Neuronal stem cell (in vitro differentiated cells): Measurements from ENCODE around the gene CCNG1.
A peak's percentile ranks its signal among the peaks of the same experiment; 100 is the strongest.

Source experiments
- DNase-seq: peaks from one replicate; pipeline ENCODE4 v3.0.0-alpha.2; 2013; ENCODE audit warnings: low spot score
- H2AFZ ChIP-seq: one replicate; pipeline ENCODE4 v1.6.1; 2013; ENCODE audit warnings: mild to moderate bottlenecking, low read length, inconsistent platforms
- H2AK5ac ChIP-seq: 2 replicates; pipeline ENCODE4 v1.6.1; 2013; ENCODE audit warnings: low read depth, mild to moderate bottlenecking, inconsistent platforms, low read length, moderate library complexity, mixed read lengths
- H2BK120ac ChIP-seq: 2 replicates; pipeline ENCODE4 v1.6.1; 2013; ENCODE audit warnings: low read depth, mild to moderate bottlenecking, inconsistent platforms, low read length, moderate library complexity, mixed read lengths
- H2BK12ac ChIP-seq: one replicate; pipeline ENCODE4 v1.6.1; 2013; ENCODE audit warnings: low read length, inconsistent platforms
- H2BK15ac ChIP-seq: 2 replicates; pipeline ENCODE4 v1.6.1; 2013; ENCODE audit warnings: mild to moderate bottlenecking, low read length, inconsistent platforms, mixed read lengths
- H2BK5ac ChIP-seq: one replicate; pipeline ENCODE4 v1.6.1; 2013; ENCODE audit warnings: inconsistent platforms, mild to moderate bottlenecking, low read length, moderate library complexity
- H3K14ac ChIP-seq: one replicate; pipeline ENCODE4 v1.6.1; 2013; ENCODE audit warnings: low read length, inconsistent platforms
- H3K18ac ChIP-seq: 2 replicates; pipeline ENCODE4 v1.6.1; 2013; ENCODE audit warnings: low read length, inconsistent platforms
- H3K23ac ChIP-seq: 2 replicates; pipeline ENCODE4 v1.6.1; 2013; ENCODE audit warnings: low read depth, mild to moderate bottlenecking, mixed read lengths, low read length, inconsistent platforms; ENCODE audit not compliant: poor library complexity
- H3K27ac ChIP-seq: replicated peaks from 3 replicates; pipeline ENCODE4 v1.5.1; 2013; ENCODE audit warnings: low read length, inconsistent platforms
- H3K27me3 ChIP-seq, 3 experiments: 2 replicates each; pipeline ENCODE4 v1.6.1; 2013; ENCODE audit warnings: low read length in 3 of 3, mild to moderate bottlenecking in 2 of 3, inconsistent platforms in 1 of 3, low read depth in 1 of 3, mixed read lengths in 1 of 3, moderate library complexity in 1 of 3; ENCODE audit not compliant: control insufficient read depth in 3 of 3, insufficient read depth in 3 of 3
- H3K36me3 ChIP-seq, 2 donors: replicated peaks in 1 of 2; 2 replicates each; pipeline ENCODE4 v1.6.1; 2013; ENCODE audit warnings: low read length in 2 of 2; ENCODE audit not compliant: control insufficient read depth in 2 of 2, insufficient read depth in 2 of 2
- H3K4ac ChIP-seq: 2 replicates; pipeline ENCODE4 v1.6.1; 2013; ENCODE audit warnings: inconsistent platforms, mild to moderate bottlenecking, low read length, moderate library complexity
- H3K4me1 ChIP-seq, 2 donors: 1 replicate in 1 of 2; 2 replicates in 1 of 2; pipeline ENCODE4 v1.6.1; 2013; ENCODE audit warnings: low read length in 2 of 2, low read depth in 1 of 2; ENCODE audit not compliant: control insufficient read depth in 2 of 2, insufficient read depth in 1 of 2
- H3K4me2 ChIP-seq: one replicate; pipeline ENCODE4 v1.6.1; 2013; ENCODE audit warnings: mild to moderate bottlenecking, low read length, inconsistent platforms; ENCODE audit not compliant: insufficient read depth, poor library complexity, severe bottlenecking
- H3K4me3 ChIP-seq, 2 donors: 2 replicates each; pipeline ENCODE4 v1.5.1; 2013; ENCODE audit warnings: low read length in 2 of 2, mild to moderate bottlenecking in 2 of 2, inconsistent platforms in 1 of 2, moderate library complexity in 1 of 2
- H3K79me1 ChIP-seq: one replicate; pipeline ENCODE4 v1.6.1; 2013; ENCODE audit warnings: low read depth, mild to moderate bottlenecking, inconsistent platforms, low read length, moderate library complexity
- H3K9ac ChIP-seq: one replicate; pipeline ENCODE4 v1.6.1; 2013; ENCODE audit warnings: mild to moderate bottlenecking, low read depth, low read length, inconsistent platforms; ENCODE audit not compliant: poor library complexity
- H3K9me3 ChIP-seq, 2 donors: replicated peaks in 1 of 2; 2 replicates each; pipeline versions ENCODE3 to v1.6.1; 2013; ENCODE audit warnings: low read length in 2 of 2, mild to moderate bottlenecking in 2 of 2, inconsistent platforms in 1 of 2, low read depth in 1 of 2, mixed read lengths in 1 of 2, moderate library complexity in 1 of 2; ENCODE audit not compliant: control insufficient read depth in 2 of 2, insufficient read depth in 1 of 2
- H4K8ac ChIP-seq: one replicate; pipeline ENCODE4 v1.6.1; 2013; ENCODE audit warnings: low read depth, mild to moderate bottlenecking, inconsistent platforms, low read length, moderate library complexity
- H4K91ac ChIP-seq: one replicate; pipeline ENCODE4 v1.6.1; 2013; ENCODE audit warnings: low read length, low read depth, mild to moderate bottlenecking, inconsistent platforms; ENCODE audit not compliant: poor library complexity
- WGBS, 2 donors: extraction: QIAGEN DNeasy Blood & Tissue Kit; methylation state at CpG; one replicate each; pipeline ENCODE4 v1.1.7; 2013; ENCODE audit warnings: missing lambda C conversion rate in 2 of 2, mixed read lengths in 1 of 2; ENCODE audit not compliant: insufficient read length in 2 of 2, insufficient replicate concordance in 1 of 2; ENCODE audit errors: extremely low coverage in 2 of 2; 5-methylcytosine and 5-hydroxymethylcytosine counted together

Gene CCNG1

DNA sequence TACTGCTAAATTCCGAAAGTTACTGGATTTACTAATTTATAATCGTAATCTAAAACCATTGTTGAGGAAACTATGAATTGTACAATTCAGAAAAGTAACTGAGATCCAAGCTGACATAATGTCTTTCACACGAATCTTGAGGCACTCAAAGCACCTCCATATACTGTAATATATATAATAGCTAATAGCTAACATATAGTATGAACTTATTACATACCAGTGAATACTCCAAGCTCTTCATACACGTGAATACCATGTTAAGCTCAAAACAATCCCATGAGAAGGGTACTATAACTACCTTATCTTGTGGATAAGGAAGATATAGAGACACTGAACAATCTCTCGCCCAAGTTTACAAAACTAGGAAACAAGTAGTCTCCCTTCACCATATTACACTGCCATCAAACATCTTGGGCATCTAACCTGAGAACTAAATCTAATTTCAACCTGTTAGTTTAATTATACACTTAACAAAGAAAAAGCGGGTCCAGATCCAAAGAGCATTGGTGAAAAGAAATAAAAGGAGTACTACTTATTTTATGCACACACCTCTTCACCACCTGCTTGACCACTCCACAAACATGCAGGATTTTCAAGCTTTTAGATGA, 21.5 kb downstream of the CCNG1 start:
- DNase-seq = no peak
- Histone ChIP-seq H3K4me1 (no peaks in the 10 kb centered on the region), H2BK120ac (no peak overlapping the region), H3K18ac (no peak overlapping the region), H3K14ac (no peak overlapping the region), H3K9ac (no peak overlapping the region), H3K23ac (no peak overlapping the region), H3K36me3 (peaks cover 3 to 41% of the 10 kb centered on the region in 2 donors), H3K27me3 (no peaks in the 10 kb centered on the region), H2BK5ac (no peak overlapping the region), H3K9me3 (peaks cover 0 to 3% of the 10 kb centered on the region in 2 donors), H3K79me1 (no peaks in the 10 kb centered on the region), H2BK12ac (no peak overlapping the region), H4K8ac (no peak overlapping the region), H3K27ac (peak overlapping the region; percentile 99), H2BK15ac (no peak overlapping the region), H3K4me2 (peak overlapping the region; percentile 59), H2AFZ (peak overlapping the region; percentile 83), H3K4me3 (peak overlapping the region; percentile 72 to 92), H2AK5ac (no peak overlapping the region), H4K91ac (no peak overlapping the region), H3K4ac (no peak overlapping the region)
- no CpG with 5 or more reads among the region's 6 CpGs for WGBS, 2 donors

DNA sequence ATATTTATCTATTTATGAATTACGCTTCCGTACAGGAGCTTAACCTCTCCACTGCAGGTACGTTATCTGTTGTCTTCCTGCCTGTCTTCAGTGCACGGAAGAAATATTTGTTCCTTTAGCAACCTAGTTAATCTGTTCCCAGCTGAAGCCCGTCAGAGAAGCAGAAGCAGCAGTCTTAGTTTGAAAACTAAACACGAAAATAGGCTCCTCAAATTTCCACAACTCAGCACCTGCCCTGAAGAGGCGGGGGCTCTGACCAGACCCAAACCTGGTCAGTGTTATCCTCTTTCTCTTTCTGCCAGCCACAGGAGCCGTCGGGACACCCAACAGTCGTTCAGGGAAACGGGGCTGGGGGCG, 22.0 kb downstream of the CCNG1 start:
- peak overlapping the region; percentile 98 for H3K18ac ChIP-seq
- H3K27me3 ChIP-seq = no peaks in the 10 kb centered on the region
- peak overlapping the region; percentile 59 for H3K4me2 ChIP-seq
- no peak overlapping the region for H2BK120ac ChIP-seq
- H3K9ac ChIP-seq = peak overlapping the region; percentile 87
- no peak overlapping the region for H2AK5ac ChIP-seq
- H3K27ac ChIP-seq = peak overlapping the region; percentile 99
- H3K4me3 ChIP-seq = peak overlapping the region; percentile 72 to 92
- DNase-seq = no peak
- H4K91ac ChIP-seq = no peak overlapping the region
- no peaks in the 10 kb centered on the region for H3K4me1 ChIP-seq
- H2BK5ac ChIP-seq = peak overlapping the region; percentile 95
- H2BK15ac ChIP-seq = no peak overlapping the region
- H3K79me1 ChIP-seq = no peaks in the 10 kb centered on the region
- no peak overlapping the region for H4K8ac ChIP-seq
- peaks cover 0 to 3% of the 10 kb centered on the region in 2 donors for H3K9me3 ChIP-seq
- H3K4ac ChIP-seq = no peak overlapping the region
- peaks cover 5 to 41% of the 10 kb centered on the region in 2 donors for H3K36me3 ChIP-seq
- H2AFZ ChIP-seq = peak overlapping the region; percentile 83
- peak overlapping the region; percentile 96 for H3K23ac ChIP-seq
- no peak overlapping the region for H3K14ac ChIP-seq
- H2BK12ac ChIP-seq = no peak overlapping the region
- no CpG with 5 or more reads among the region's 12 CpGs for WGBS, 2 donors

GRCh38 chr5:163459819-163460561, 22.6 kb downstream of the CCNG1 start, which contains the start of gene NUDCD2:
NUDCD2 (minus strand) TSS chr5:163460102; CDS start chr5:163460050, 52 bp downstream.
- Histone ChIP-seq H2BK120ac (no peak within 1 kb of the TSS), H3K9ac (peak within 1 kb of the TSS; percentile 87)

DNA sequence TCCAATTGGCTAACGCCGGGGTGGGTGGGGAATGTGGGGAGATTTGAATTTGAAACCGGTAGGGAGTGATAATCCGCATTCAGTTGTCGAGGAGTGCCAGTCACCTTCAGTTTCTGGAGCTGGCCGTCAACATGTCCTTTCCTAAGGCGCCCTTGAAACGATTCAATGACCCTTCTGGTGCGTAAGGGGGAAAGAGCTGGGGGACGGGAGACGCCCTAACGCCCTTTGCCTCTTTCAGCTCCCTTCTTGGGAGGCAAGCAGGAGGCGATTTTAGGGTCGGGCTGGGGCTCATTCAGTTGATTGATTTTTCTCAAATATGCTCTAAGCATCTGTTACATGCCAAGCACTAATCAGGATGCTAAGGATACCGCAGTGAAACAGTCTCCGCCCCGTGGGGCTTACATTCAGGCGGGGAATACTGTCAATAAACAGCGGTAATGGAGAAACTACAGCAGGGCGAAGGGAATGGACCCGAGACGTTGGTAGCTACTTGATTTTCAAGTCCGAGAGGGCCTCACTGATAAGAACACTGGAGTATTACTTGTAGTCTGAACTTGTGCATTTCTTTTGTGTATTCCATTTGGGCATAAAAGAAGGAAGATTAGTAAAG, 23.3 kb downstream of the CCNG1 start, which contains the start of gene HMMR:
Gene HMMR (plus strand): TSS at position 71 of the 610 bp plus-strand sequence. CDS start 61 bp downstream, at position 132.
- Histone ChIP-seq H3K36me3 (peaks cover 5 to 40% of the 10 kb centered on the region in 2 donors), H3K18ac (peak within 1 kb of the TSS; percentile 98), H3K9me3 (peaks cover 0 to 3% of the 10 kb centered on the region in 2 donors), H2BK5ac (peak within 1 kb of the TSS; percentile 95), H3K4me1 (no peaks in the 10 kb centered on the region), H3K27me3 (no peaks in the 10 kb centered on the region), H3K9ac (peak within 1 kb of the TSS; percentile 87), H2BK120ac (no peak within 1 kb of the TSS), H3K4me2 (peak within 1 kb of the TSS; percentile 81), H3K14ac (no peak within 1 kb of the TSS), H2AFZ (peak within 1 kb of the TSS; percentile 83), H4K8ac (peak within 1 kb of the TSS; percentile 92), H3K23ac (peak within 1 kb of the TSS; percentile 96), H3K27ac (peak within 1 kb of the TSS; percentile 99), H2BK15ac (no peak within 1 kb of the TSS), H3K79me1 (no peaks in the 10 kb centered on the region), H4K91ac (no peak within 1 kb of the TSS), H3K4me3 (peak within 1 kb of the TSS; percentile 72 to 95), H2AK5ac (peak within 1 kb of the TSS; percentile 6), H3K4ac (no peak within 1 kb of the TSS), H2BK12ac (no peak within 1 kb of the TSS)
- no CpG with 5 or more reads among the region's 23 CpGs for WGBS, 2 donors
- DNase-seq = no peak

More at GRCh38 chr5:163459819-163460561, 22.6 kb downstream of the CCNG1 start, which contains the start of gene NUDCD2:
- peak within 1 kb of the TSS; percentile 6 for H2AK5ac ChIP-seq
- H3K36me3 ChIP-seq = peaks cover 5 to 41% of the 10 kb centered on the region in 2 donors
- no peak within 1 kb of the TSS for H3K14ac ChIP-seq
- H2BK5ac ChIP-seq = peak within 1 kb of the TSS; percentile 95
- no peak within 1 kb of the TSS for H2BK15ac ChIP-seq
- peak within 1 kb of the TSS; percentile 92 for H4K8ac ChIP-seq
- H3K27ac ChIP-seq = peak within 1 kb of the TSS; percentile 99
- H3K9me3 ChIP-seq = peaks cover 0 to 3% of the 10 kb centered on the region in 2 donors
- peak within 1 kb of the TSS; percentile 98 for H3K18ac ChIP-seq
- H3K4me3 ChIP-seq = peak within 1 kb of the TSS; percentile 72 to 95
- peak; percentile 97 for DNase-seq
- no peak within 1 kb of the TSS for H2BK12ac ChIP-seq
- peak within 1 kb of the TSS; percentile 83 for H2AFZ ChIP-seq
- no peak within 1 kb of the TSS for H4K91ac ChIP-seq
- no peak within 1 kb of the TSS for H3K4ac ChIP-seq
- peak within 1 kb of the TSS; percentile 81 for H3K4me2 ChIP-seq
- peak within 1 kb of the TSS; percentile 96 for H3K23ac ChIP-seq
- H3K4me1 ChIP-seq = no peaks in the 10 kb centered on the region
- WGBS, 2 donors = no CpG with 5 or more reads among the region's 59 CpGs
- H3K27me3 ChIP-seq = no peaks in the 10 kb centered on the region
- no peaks in the 10 kb centered on the region for H3K79me1 ChIP-seq
